D721Med (cell line): Measurements from ENCODE around the gene FAHD1.

ENCODE experiments used
- DNase-seq: peaks from one replicate; pipeline ENCODE4 v3.0.0; 2011; ENCODE audit warnings: low spot score; ENCODE audit not compliant: insufficient read length
- FAIRE-seq: peaks from 2 replicates; lab custom pipeline; 2011; peaks lifted over from hg19 to GRCh38; lab: Jason Lieb, UNC
- TF ChIP-seq, protein P1 (sequence below): IDR thresholded peaks from 2 replicates; pipeline ENCODE4 v1.5.1; 2012; ENCODE audit warnings: mild to moderate bottlenecking, control low read depth; ENCODE audit not compliant: insufficient read depth; ENCODE audit errors: missing control alignments

The FAHD1 gene

DNA sequence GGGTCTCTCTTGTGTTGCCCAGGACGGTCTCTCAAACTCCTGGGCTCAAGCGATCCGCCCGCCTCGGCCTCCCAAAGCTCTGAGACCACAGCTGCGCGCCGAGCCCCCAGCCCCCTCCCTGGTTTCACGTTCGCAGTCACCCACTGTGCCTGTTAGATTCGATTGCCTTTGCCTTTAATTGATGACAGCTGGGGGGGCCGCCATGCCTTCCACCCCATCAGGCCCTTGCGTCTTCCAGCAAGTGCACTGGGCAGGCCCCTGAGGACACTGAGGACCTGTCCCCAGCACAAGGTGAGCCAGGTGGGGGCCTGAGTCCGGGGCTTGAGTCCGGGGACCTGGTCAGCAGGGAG, 36.8 kb upstream of the FAHD1 start:
- no peak for FAIRE-seq
- no peak for DNase-seq
- TF ChIP-seq, protein P1, sequence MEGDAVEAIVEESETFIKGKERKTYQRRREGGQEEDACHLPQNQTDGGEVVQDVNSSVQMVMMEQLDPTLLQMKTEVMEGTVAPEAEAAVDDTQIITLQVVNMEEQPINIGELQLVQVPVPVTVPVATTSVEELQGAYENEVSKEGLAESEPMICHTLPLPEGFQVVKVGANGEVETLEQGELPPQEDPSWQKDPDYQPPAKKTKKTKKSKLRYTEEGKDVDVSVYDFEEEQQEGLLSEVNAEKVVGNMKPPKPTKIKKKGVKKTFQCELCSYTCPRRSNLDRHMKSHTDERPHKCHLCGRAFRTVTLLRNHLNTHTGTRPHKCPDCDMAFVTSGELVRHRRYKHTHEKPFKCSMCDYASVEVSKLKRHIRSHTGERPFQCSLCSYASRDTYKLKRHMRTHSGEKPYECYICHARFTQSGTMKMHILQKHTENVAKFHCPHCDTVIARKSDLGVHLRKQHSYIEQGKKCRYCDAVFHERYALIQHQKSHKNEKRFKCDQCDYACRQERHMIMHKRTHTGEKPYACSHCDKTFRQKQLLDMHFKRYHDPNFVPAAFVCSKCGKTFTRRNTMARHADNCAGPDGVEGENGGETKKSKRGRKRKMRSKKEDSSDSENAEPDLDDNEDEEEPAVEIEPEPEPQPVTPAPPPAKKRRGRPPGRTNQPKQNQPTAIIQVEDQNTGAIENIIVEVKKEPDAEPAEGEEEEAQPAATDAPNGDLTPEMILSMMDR, result no peak

DNA sequence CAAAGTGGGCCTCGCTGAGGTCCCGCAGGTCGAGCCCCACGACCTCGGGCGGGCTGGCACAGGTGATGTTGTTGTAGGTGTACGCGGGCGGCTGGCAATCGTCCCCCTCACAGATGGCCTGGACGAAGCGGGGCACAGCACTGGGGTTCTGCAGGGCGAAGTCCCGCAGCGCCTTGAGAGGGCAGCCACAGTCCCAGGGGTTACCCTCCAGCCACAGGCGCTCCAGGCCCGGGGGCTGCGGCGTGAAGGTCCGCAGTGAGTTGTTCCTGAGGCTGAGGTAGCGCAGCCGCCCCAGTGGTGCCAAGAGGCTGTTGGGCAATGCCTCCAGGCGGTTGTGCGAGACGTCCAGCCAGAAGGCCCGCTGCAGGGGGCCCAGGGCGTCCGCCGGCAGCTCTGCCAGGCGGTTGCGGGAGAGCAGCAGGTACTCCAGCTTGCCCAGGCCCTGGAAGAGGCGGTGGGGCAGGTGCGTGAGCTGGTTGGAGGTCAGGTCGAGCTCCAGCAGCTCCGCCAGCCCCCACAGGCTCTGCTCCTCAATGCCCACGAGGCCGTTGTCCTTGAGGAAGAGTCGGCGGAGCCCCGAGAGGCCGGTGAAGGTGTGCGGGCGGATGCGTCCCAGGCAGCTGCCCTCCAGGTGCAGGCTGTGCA, 36.3 kb upstream of the FAHD1 start:
- FAIRE-seq (no peak), DNase-seq (no peak)
- TF ChIP-seq, protein P1, result no peak

DNA sequence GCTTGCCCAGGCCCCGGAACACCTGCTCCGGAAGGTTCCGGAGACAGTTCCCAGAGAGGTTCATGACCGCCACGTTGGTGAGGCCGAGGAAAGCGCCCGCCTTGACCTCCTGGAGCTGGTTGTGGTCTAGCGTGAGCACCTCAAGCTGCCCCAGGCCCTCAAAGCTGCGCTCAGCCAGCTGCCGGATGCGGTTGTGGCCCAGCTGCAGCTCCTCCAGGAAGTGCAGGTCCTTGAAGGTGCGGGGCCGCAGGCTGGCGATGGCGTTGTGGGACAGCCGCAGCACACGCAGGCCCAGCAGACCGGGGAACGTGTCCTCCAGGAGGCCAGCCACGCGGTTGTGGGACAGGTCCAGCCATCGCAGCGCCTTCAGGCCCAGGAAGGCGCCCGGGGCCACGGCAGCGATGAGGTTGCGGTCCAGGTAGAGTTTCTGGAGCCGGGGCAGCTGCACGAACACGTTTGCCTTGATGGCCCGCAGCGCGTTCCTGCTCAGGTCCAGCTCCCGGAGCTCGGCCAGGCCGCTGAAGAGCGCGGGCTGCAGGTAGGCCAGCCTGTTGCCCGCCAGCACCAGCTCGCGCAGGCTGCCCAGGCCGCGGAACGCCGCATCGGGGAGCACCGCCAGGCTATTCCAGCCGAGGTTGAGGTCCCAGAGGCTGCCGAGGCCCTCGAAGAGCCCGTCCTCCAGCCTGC, 35.6 kb upstream of the FAHD1 start:
- no peak for FAIRE-seq
- TF ChIP-seq, protein P1, result no peak
- no peak for DNase-seq

DNA sequence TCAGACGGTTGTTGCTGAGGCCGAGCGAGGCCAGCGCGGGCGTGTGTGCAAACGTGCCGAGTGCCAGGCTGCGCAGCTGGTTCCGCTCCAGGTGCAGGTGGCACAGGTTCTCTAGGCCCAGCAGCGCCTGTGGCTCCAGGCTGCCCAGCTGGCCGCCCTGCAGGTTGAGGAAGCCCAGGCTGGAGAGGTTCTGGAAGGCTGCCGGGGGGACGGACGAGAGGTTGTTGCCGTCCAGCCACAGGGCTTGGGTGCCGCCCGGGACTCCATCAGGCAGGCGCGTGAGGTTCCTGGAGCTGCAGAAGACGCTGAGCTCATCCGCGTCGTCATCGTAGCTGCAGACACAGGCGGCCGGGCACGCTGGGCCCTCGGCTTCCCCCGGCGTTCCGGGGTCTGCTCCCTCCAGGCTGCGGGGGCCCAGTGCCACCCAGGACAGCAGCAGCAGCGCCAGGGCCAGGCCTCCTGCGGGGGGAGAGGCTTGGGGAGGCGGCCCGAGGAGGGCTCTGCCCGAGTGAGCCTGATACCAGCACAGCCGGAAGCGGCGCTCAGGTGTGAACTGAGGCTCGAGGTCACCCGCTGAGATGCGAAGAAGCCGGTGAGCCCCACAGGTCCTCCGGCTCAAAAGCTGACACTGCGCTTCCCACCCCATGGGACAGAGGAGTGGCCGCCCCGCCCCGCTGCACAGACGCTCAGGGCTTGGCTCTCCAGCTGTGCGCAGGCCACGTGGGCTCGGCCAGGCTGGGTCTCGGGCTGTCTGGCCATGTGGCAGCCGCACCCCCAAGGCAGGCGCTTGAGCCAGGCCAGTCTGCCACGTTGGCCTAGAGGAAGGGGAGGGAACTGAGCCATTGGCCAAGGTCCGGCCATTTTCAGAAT, 34.8 kb upstream of the FAHD1 start:
- TF ChIP-seq, protein P1, result no peak
- FAIRE-seq, result no peak
- DNase-seq, result no peak

DNA sequence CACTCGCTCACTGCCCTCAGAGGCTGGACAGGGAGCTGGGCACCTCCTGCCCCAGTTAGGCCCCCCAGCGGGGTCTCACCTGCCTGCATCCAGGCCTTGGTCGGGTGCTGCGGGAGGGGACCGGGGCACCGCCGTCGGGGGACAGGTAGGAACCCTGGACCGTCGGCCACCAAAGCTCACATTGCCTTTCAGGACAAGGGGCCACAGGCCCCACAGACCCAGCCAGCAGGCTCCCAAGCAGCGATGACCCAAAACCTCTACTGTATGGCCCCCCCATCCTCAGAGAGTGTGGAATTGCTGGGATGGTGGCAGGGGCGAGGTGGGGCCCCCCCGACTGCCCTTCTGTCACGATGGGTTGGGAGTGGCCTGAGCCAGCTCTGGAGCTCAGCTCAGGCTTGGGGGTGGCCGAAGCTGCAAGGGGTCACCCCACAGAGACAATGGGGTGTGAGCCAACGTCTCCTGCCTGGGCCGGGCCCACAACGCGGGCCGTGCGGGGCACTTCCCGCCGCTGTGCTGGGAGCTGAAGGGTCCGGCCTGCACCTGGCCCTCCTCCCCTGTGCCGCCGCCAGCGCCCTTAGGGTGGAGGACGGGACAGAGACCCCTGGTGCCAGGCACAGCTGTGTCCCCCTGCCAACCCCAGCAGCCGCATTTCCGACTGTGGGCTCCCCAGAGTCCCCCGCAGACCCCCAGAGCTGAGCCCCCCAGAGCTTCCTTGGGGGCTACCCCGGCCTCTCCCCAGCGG, 34.0 kb upstream of the FAHD1 start:
- TF ChIP-seq, protein P1, result no peak
- FAIRE-seq (no peak), DNase-seq (no peak)

DNA sequence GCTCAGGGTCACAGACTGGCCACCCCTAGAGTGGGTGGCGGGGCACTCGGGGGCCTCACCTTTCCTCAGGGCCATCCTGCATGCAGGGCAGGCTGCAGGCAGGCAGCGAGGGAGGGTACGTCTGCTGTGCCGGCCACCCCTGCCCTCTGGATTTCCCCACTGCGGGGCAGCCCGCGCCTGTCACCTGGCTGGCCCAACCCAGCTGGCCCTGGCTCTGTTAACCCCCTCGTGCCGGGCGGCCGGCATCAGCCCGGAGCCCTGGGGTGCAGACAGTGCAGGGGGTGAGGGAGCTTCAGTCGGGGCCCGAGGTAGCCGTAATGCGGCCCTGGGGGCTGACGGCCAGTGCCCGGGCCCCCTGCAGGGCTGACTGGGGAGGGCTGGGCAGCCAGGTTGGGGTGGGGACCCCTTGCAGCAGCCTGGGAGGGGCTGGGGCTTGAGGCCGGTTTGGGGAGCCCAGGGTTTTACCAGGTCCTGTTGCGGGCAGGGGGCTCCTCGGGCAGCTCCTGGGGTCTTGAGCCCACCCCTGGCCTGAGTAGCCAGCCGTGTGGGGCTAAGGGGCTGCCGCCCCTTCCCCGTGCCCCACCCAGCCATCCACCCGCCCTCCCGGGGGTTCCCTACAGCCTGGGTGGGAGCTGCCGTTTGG, 33.3 kb upstream of the FAHD1 start, which contains the start of gene IGFALS:
Gene IGFALS (minus strand): TSS at position 128 of the 643 bp plus-strand sequence. CDS start 53 bp downstream, at position 75.
- DNase-seq, result no peak
- FAIRE-seq, result no peak
- TF ChIP-seq, protein P1, result no peak
